H1 (cell line): ENCODE results near the gene SCGN. TPM values are rescaled to one million over a fixed set of nuclear protein-coding genes. Genes with fewer than 3 reads are reported as not detected.

Source experiments
- CTCF ChIA-PET: fragments of 300-600 bp; sonication (Branson Sonifier 250); formaldehyde crosslinking; loops from one replicate; lab custom pipeline; 2021; ENCODE audit not compliant: partially characterized antibody; lab: Charles Lee
- POLR2A ChIA-PET: fragments of 300-600 bp; sonication (Branson Sonifier 250); formaldehyde crosslinking; loops from one replicate; lab custom pipeline; 2021; ENCODE audit warnings: inconsistent platforms; ENCODE audit not compliant: partially characterized antibody; lab: Charles Lee
- DNase-seq, 2 experiments: peaks; one replicate each; pipeline versions ENCODE4 v3.0.0 to v3.0.0-alpha.2; 2010 to 2022; ENCODE audit warnings: low spot score in 2 of 2, low read depth in 1 of 2, mixed read lengths in 1 of 2
- FAIRE-seq: peaks from 2 replicates; lab custom pipeline; 2011; peaks lifted over from hg19 to GRCh38; lab: Jason Lieb, UNC
- H2AFZ ChIP-seq: 2 replicates; pipeline ENCODE4 v1.8.1; 2012; ENCODE audit warnings: low read length, inconsistent platforms
- H2AK5ac ChIP-seq: 2 replicates; pipeline ENCODE4 v1.6.1; 2013; ENCODE audit warnings: low read depth, low read length
- H2BK120ac ChIP-seq: replicated peaks from 2 replicates; pipeline ENCODE3; 2013; ENCODE audit warnings: low read depth, low read length, inconsistent platforms
- H2BK12ac ChIP-seq: 2 replicates; pipeline ENCODE4 v1.6.1; 2013; ENCODE audit warnings: low read depth, low read length
- H2BK15ac ChIP-seq: 2 replicates; pipeline ENCODE4 v1.6.1; 2013; ENCODE audit warnings: low read length
- H2BK20ac ChIP-seq: 2 replicates; pipeline ENCODE4 v1.6.1; 2013; ENCODE audit warnings: low read length
- H2BK5ac ChIP-seq: 2 replicates; pipeline ENCODE4 v1.6.1; 2013; ENCODE audit warnings: low read depth, low read length
- H3K14ac ChIP-seq: 2 replicates; pipeline ENCODE4 v1.6.1; 2013; ENCODE audit warnings: inconsistent platforms; ENCODE audit not compliant: insufficient read length
- H3K18ac ChIP-seq: 2 replicates; pipeline ENCODE4 v1.6.1; 2013; ENCODE audit warnings: low read length; ENCODE audit errors: extremely low read depth
- H3K23ac ChIP-seq: 2 replicates; pipeline ENCODE4 v1.6.1; 2013; ENCODE audit warnings: inconsistent platforms; ENCODE audit not compliant: insufficient read length
- H3K23me2 ChIP-seq: 2 replicates; pipeline ENCODE4 v1.6.1; 2013; ENCODE audit warnings: low read depth, low read length
- H3K27ac ChIP-seq: 2 replicates; pipeline ENCODE4 v1.6.1; 2011; ENCODE audit warnings: low read depth, low read length, inconsistent platforms
- H3K27me3 ChIP-seq, 4 experiments: replicated peaks in 1 of 4; 1 replicate in 1 of 4; 2 replicates in 3 of 4; pipeline versions ENCODE4 v1.6.1 to v1.8.1; 2011 to 2013; ENCODE audit warnings: low read length in 3 of 4, mild to moderate bottlenecking in 3 of 4, inconsistent platforms in 2 of 4, mixed read lengths in 2 of 4, moderate library complexity in 1 of 4; ENCODE audit not compliant: control insufficient read depth in 3 of 4, insufficient read depth in 3 of 4; ENCODE audit errors: extremely low read depth in 1 of 4
- H3K36me3 ChIP-seq, 4 experiments: 2 replicates each; pipeline versions ENCODE4 v1.6.1 to v1.8.1; 2011 to 2013; ENCODE audit warnings: mild to moderate bottlenecking in 4 of 4, low read length in 3 of 4, moderate library complexity in 2 of 4, control low read depth in 1 of 4, inconsistent platforms in 1 of 4; ENCODE audit not compliant: insufficient read depth in 4 of 4, control insufficient read depth in 2 of 4
- H3K4ac ChIP-seq: replicated peaks from 2 replicates; pipeline ENCODE3; 2013; ENCODE audit warnings: low read length, low read depth, mixed read lengths, inconsistent platforms; ENCODE audit not compliant: insufficient read length
- H3K4me1 ChIP-seq, 4 experiments: replicated peaks in 1 of 4; 1 replicate in 1 of 4; 2 replicates in 3 of 4; pipeline versions ENCODE4 v1.6.1 to v1.8.1; 2011 to 2013; ENCODE audit warnings: low read length in 3 of 4, inconsistent platforms in 2 of 4, mixed read lengths in 1 of 4; ENCODE audit not compliant: insufficient read depth in 4 of 4, control insufficient read depth in 3 of 4
- H3K4me2 ChIP-seq, 2 experiments: 2 replicates each; pipeline versions ENCODE4 v1.6.1 to v1.8.1; 2011 to 2013; ENCODE audit warnings: low read depth in 2 of 2, low read length in 2 of 2, control low read depth in 1 of 2, inconsistent platforms in 1 of 2, mild to moderate bottlenecking in 1 of 2; ENCODE audit not compliant: insufficient read depth in 1 of 2
- H3K4me3 ChIP-seq, 4 experiments: fragments of 200-600, 300-600 bp in 1 of 4; sonication (generic), shearing (Covaris generic), sonication (Bioruptor Twin) in 1 of 4; 2 replicates each; pipeline versions ENCODE4 v1.5.1 to v1.8.1; 2011 to 2016; ENCODE audit warnings: low read length in 4 of 4, low read depth in 3 of 4, control low read depth in 2 of 4, inconsistent platforms in 2 of 4, mild to moderate bottlenecking in 2 of 4, mixed read lengths in 1 of 4, moderate library complexity in 1 of 4; ENCODE audit not compliant: insufficient read depth in 2 of 4; ENCODE audit errors: extremely low read depth in 1 of 4
- H3K56ac ChIP-seq: replicated peaks from 2 replicates; pipeline ENCODE3; 2013; ENCODE audit warnings: low read depth, mild to moderate bottlenecking, mixed read lengths, low read length, inconsistent platforms; ENCODE audit not compliant: insufficient read length
- H3K79me1 ChIP-seq: 2 replicates; pipeline ENCODE4 v1.6.1; 2013; ENCODE audit warnings: low read depth, low read length, control low read depth
- H3K79me2 ChIP-seq, 2 experiments: 2 replicates each; pipeline versions ENCODE4 v1.6.1 to v1.8.1; 2012 to 2013; ENCODE audit warnings: low read length in 2 of 2, mild to moderate bottlenecking in 2 of 2, inconsistent platforms in 1 of 2; ENCODE audit not compliant: insufficient read depth in 2 of 2, control insufficient read depth in 1 of 2
- H3K9ac ChIP-seq, 4 experiments: replicated peaks in 1 of 4; 1 replicate in 1 of 4; 2 replicates in 3 of 4; pipeline versions ENCODE4 v1.6.1 to v1.8.1; 2011 to 2013; ENCODE audit warnings: low read depth in 3 of 4, low read length in 3 of 4, control low read depth in 2 of 4, mild to moderate bottlenecking in 2 of 4, moderate library complexity in 2 of 4, inconsistent platforms in 1 of 4; ENCODE audit errors: extremely low read depth in 1 of 4
- H3K9me3 ChIP-seq, 2 experiments: 2 replicates each; pipeline versions ENCODE4 v1.6.1 to v1.8.1; 2012 to 2013; ENCODE audit warnings: mild to moderate bottlenecking in 2 of 2, moderate library complexity in 2 of 2, control low read depth in 1 of 2, inconsistent platforms in 1 of 2, low read depth in 1 of 2, low read length in 1 of 2, mixed read lengths in 1 of 2; ENCODE audit not compliant: insufficient read depth in 2 of 2
- H4K20me1 ChIP-seq, 2 experiments: replicated peaks in 1 of 2; 2 replicates each; pipeline versions ENCODE3 to v1.8.1; 2011 to 2013; ENCODE audit warnings: inconsistent platforms in 2 of 2, low read length in 2 of 2, mild to moderate bottlenecking in 1 of 2; ENCODE audit not compliant: insufficient read depth in 2 of 2, control insufficient read depth in 1 of 2
- H4K5ac ChIP-seq: 2 replicates; pipeline ENCODE4 v1.6.1; 2013; ENCODE audit warnings: low read length, low read depth, mixed read lengths, inconsistent platforms; ENCODE audit not compliant: insufficient read length
- H4K8ac ChIP-seq: 2 replicates; pipeline ENCODE4 v1.8.0; 2013; ENCODE audit warnings: mild to moderate bottlenecking, moderate library complexity, low read length, inconsistent platforms; ENCODE audit not compliant: insufficient read depth; ENCODE audit errors: extremely low read depth
- H4K91ac ChIP-seq: replicated peaks from 2 replicates; pipeline ENCODE3; 2013; ENCODE audit warnings: low read length, mixed read lengths, inconsistent platforms; ENCODE audit not compliant: insufficient read length
- CHD2 ChIP-seq: IDR thresholded peaks from 2 replicates; pipeline ENCODE4 v1.6.1; 2012; ENCODE audit warnings: low read length, improper control_type of control experiment
- CTBP2 ChIP-seq: IDR thresholded peaks from 2 replicates; pipeline ENCODE4 v1.7.0; 2011; ENCODE audit warnings: borderline replicate concordance, mild to moderate bottlenecking, moderate library complexity, mixed read lengths, low read length; ENCODE audit not compliant: insufficient read depth, insufficient read length
- KDM4A ChIP-seq: IDR thresholded peaks from one replicate; pipeline ENCODE4 v1.7.1; 2012; ENCODE audit warnings: low read depth, mild to moderate bottlenecking, moderate library complexity, low read length, inconsistent platforms; ENCODE audit not compliant: severe bottlenecking
- POLR2AphosphoS5 ChIP-seq: IDR thresholded peaks from 2 replicates; pipeline ENCODE4 v1.6.1; 2011; ENCODE audit warnings: low read depth, low read length
- SAP30 ChIP-seq: fragments of 300-600 bp; sonication (generic); IDR thresholded peaks from 2 replicates; pipeline ENCODE4 v1.7.1; 2012; ENCODE audit warnings: low read length, moderate library complexity, mild to moderate bottlenecking, inconsistent platforms; ENCODE audit not compliant: insufficient read depth, insufficient replicate concordance
- SIN3A ChIP-seq, 2 experiments: IDR thresholded peaks in 1 of 2; conservative IDR thresholded peaks in 1 of 2; 2 replicates each; pipeline ENCODE4 v1.6.1; 2011 to 2012; ENCODE audit warnings: low read length in 2 of 2, improper control_type of control experiment in 1 of 2, low read depth in 1 of 2, mild to moderate bottlenecking in 1 of 2
- SIRT6 ChIP-seq: IDR thresholded peaks from one replicate; pipeline ENCODE4 v1.7.1; 2012; ENCODE audit warnings: low read length, inconsistent platforms
- SP1 ChIP-seq: IDR thresholded peaks from 2 replicates; pipeline ENCODE4 v1.6.1; 2011; ENCODE audit warnings: low read depth, low read length
- TAF7 ChIP-seq: optimal IDR thresholded peaks from 2 replicates; pipeline ENCODE3; 2011; ENCODE audit warnings: low read depth, mild to moderate bottlenecking, inconsistent platforms, low read length, moderate library complexity, borderline replicate concordance
- TEAD4 ChIP-seq: IDR thresholded peaks from 2 replicates; pipeline ENCODE4 v1.6.1; 2012; ENCODE audit warnings: low read depth, low read length, inconsistent platforms, mixed read lengths
- YY1 ChIP-seq: IDR thresholded peaks from 2 replicates; pipeline ENCODE4 v1.6.1; 2011; ENCODE audit warnings: low read depth, mild to moderate bottlenecking, low read length
- WGBS, 2 experiments: shearing (Covaris generic) in 1 of 2; methylation state at CpG; one replicate each; pipeline versions ENCODE4 v1.1.6 to v1.1.7; 2013 to 2015; ENCODE audit warnings: low lambda C conversion rate in 2 of 2, mixed read lengths in 2 of 2, inconsistent platforms in 1 of 2, low coverage in 1 of 2, missing lambda C conversion rate in 1 of 2; ENCODE audit not compliant: insufficient replicate concordance in 2 of 2, insufficient coverage in 1 of 2, insufficient read length in 1 of 2; ENCODE audit errors: extremely low coverage in 1 of 2, missing lambda C conversion rate in 1 of 2; 5-methylcytosine and 5-hydroxymethylcytosine counted together
- long read RNA-seq, 2 experiments: library from RNA in 1 of 2; library from capped mRNA in 1 of 2; stranded (forward); transcript quantifications; one replicate each; pipeline ENCODE4 v2.0.0, GENCODE V29; 2021; ENCODE audit warnings: inconsistent platforms in 1 of 2
- polyA minus RNA-seq, 3 experiments: library from RNA; depleted of rRNA, polyadenylated mRNA; stranded (reverse); fragments of >200 nt; gene quantifications; 1 replicate in 2 of 3; 2 replicates in 1 of 3; pipeline ENCODE4 v1.2.3, GENCODE V29; 2011
- polyA plus RNA-seq, 7 experiments: library from polyadenylated mRNA; depleted of rRNA in 3 of 7; stranded (reverse) in 5 of 7; unstranded in 2 of 7; fragments of >200 nt in 5 of 7; fragments of 200-250 nt in 2 of 7; gene quantifications; 1 replicate in 5 of 7; 2 replicates in 1 of 7; 4 replicates in 1 of 7; pipeline versions ENCODE4 v1.2.1 to v1.2.3, GENCODE V29; 2011 to 2013; ENCODE audit warnings: missing spikeins in 2 of 7, mixed read lengths in 2 of 7
- total RNA-seq: library from RNA; stranded (reverse); fragmentation: NEBNext Ultra II Directional; extraction: Animal tissue kit (Norgen Biotek cat#: 25700); gene quantifications from 2 replicates; pipeline ENCODE4 v1.2.1, GENCODE V29; 2021

The SCGN gene
- total RNA-seq: not detected in 2 replicates
- not detected in 2 replicates for polyA plus RNA-seq (2011; rRNA removed)
- polyA plus RNA-seq (2011; cell fraction: cytosol; rRNA removed): not detected
- not detected for polyA plus RNA-seq (2011; cell fraction: nucleus; rRNA removed)
- not detected in 4 replicates for polyA plus RNA-seq (2012, experiment 1 of 2)
- polyA plus RNA-seq (2012, experiment 2 of 2): not detected
- not detected for polyA plus RNA-seq (2013, experiment 1 of 2)
- not detected for polyA plus RNA-seq (2013, experiment 2 of 2)
- not detected in 2 replicates for polyA minus RNA-seq (2011; rRNA and poly(A)+ RNA removed)
- polyA minus RNA-seq (2011; cell fraction: cytosol; rRNA and poly(A)+ RNA removed): not detected
- not detected for polyA minus RNA-seq (2011; cell fraction: nucleus; rRNA and poly(A)+ RNA removed)
- long read RNA-seq, experiment 1: 0 reads
- long read RNA-seq, experiment 2: 0 reads

DNA sequence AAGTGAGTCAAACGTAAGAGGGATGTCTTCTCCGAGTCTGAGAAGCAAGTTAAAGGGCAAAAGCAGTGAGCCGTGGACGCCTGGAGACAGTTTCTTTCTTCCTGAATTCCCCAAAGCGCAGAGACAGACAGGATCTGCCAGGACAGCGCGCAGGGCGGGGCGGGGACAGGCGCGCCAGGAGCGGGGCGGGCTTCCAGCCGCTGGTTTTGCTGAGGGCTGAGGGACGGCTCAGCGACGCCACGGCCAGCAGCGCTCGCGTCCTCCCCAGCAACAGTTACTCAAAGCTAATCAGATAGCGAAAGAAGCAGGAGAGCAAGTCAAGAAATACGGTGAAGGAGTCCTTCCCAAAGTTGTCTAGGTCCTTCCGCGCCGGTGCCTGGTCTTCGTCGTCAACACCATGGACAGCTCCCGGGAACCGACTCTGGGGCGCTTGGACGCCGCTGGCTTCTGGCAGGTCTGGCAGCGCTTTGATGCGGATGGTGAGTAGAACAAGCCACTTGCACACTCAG, at the start of gene SCGN:
SCGN (plus strand) TSS at position 209 of the 509 bp plus-strand sequence; CDS start at position 398, 189 bp downstream.
- H3K36me3 ChIP-seq: no peaks in the 10 kb centered on the region
- no peak within 1 kb of the TSS for H4K5ac ChIP-seq
- ChIA-PET POLR2A (no interaction called here), CTCF (interaction anchor here (0.5 to 2.6 kb wide), 6 partner anchors 10 to 1450 kb away, joined by 3 to 6 read pairs (median 3); no protein-coding TSS in a partner anchor)
- 3% methylated on average over 35 of the region's 35 CpGs; no CpG with 5 or more reads in 1 of the 2 experiments for WGBS, 2 experiments
- H3K27ac ChIP-seq: no peak within 1 kb of the TSS
- 0 out of 2 replicates have a peak, but pooled peaks cover 6% of the 10 kb centered on the region for H3K23me2 ChIP-seq
- no peak within 1 kb of the TSS for H2AK5ac ChIP-seq
- DNase-seq (peak; percentile 39 to 89), FAIRE-seq (peak; percentile 24)
- H3K9me3 ChIP-seq: no peaks in the 10 kb centered on the region
- no peak within 1 kb of the TSS for H2BK20ac ChIP-seq
- no peak within 1 kb of the TSS for H2BK12ac ChIP-seq
- no peak within 1 kb of the TSS for H2BK5ac ChIP-seq
- no peak within 1 kb of the TSS for H3K14ac ChIP-seq
- no peak within 1 kb of the TSS for H3K4ac ChIP-seq
- peak within 1 kb of the TSS; percentile 84 to 91 for H3K4me2 ChIP-seq
- no peaks in the 10 kb centered on the region for H3K79me2 ChIP-seq
- H2BK120ac ChIP-seq: no peak within 1 kb of the TSS
- peaks cover 4 to 10% (median 6%) of the 10 kb centered on the region in 4 experiments; a peak in 4 of 7 replicates for H3K27me3 ChIP-seq
- no peak within 1 kb of the TSS for H3K56ac ChIP-seq
- H3K23ac ChIP-seq: no peak within 1 kb of the TSS
- peak within 1 kb of the TSS; percentile 93; the same call in 1 of the 2 replicates for H2AFZ ChIP-seq
- H3K4me3 ChIP-seq: peak within 1 kb of the TSS; percentile 27 to 57 (median 30); a peak in 7 of 8 replicates
- peak within 1 kb of the TSS in 1 of 4 experiments; percentile 18; a peak in 1 of 7 replicates for H3K9ac ChIP-seq
- no peak within 1 kb of the TSS for H3K18ac ChIP-seq
- H4K8ac ChIP-seq: no peak within 1 kb of the TSS
- H4K91ac ChIP-seq: no peak within 1 kb of the TSS
- H3K79me1 ChIP-seq: no peaks in the 10 kb centered on the region
- H3K4me1 ChIP-seq: no peaks in the 10 kb centered on the region; a peak in 2 of 7 replicates
- no peak within 1 kb of the TSS for H2BK15ac ChIP-seq
- no peaks in the 10 kb centered on the region for H4K20me1 ChIP-seq
- peak; percentile 37; the same call in 1 of the 2 replicates for TF ChIP-seq CHD2
- TF ChIP-seq TEAD4: no peak
- no peak for TF ChIP-seq SIRT6
- peak; percentile 54 for TF ChIP-seq SAP30
- TF ChIP-seq SIN3A (conservative IDR thresholded peaks at IDR 0.05 in 1 of 2, IDR thresholded peaks at IDR 0.05 in 1 of 2; ENCODE audit: low read depth in 1 of 2, low read length in 2 of 2): peak; percentile 94 to 95
- TF ChIP-seq CTBP2: peak; percentile 82
- 0 out of 2 replicates have a peak, but pooled peaks have one; percentile 12 for TF ChIP-seq SP1
- 0 out of 2 replicates have a peak, but pooled peaks have one; percentile 12 for TF ChIP-seq YY1
- TF ChIP-seq KDM4A: peak; percentile 58
- TF ChIP-seq TAF7: no peak
- TF ChIP-seq POLR2AphosphoS5: no peak
